HG02678 (cell line): Measurements from ENCODE around the gene F2RL1.
"Not testable (repeated sequence)": the region's sequence is repeated elsewhere in the genome, so short reads cannot be mapped to it uniquely, and the experiment has no call there.

Source experiments
- ATAC-seq: cut with Tn5 transposase; IDR thresholded peaks from one replicate; pipeline ENCODE4 v1.9.1; 2021; ENCODE audit warnings: mild to moderate bottlenecking, moderate library complexity; ENCODE audit not compliant: unreplicated experiment

Gene F2RL1

DNA sequence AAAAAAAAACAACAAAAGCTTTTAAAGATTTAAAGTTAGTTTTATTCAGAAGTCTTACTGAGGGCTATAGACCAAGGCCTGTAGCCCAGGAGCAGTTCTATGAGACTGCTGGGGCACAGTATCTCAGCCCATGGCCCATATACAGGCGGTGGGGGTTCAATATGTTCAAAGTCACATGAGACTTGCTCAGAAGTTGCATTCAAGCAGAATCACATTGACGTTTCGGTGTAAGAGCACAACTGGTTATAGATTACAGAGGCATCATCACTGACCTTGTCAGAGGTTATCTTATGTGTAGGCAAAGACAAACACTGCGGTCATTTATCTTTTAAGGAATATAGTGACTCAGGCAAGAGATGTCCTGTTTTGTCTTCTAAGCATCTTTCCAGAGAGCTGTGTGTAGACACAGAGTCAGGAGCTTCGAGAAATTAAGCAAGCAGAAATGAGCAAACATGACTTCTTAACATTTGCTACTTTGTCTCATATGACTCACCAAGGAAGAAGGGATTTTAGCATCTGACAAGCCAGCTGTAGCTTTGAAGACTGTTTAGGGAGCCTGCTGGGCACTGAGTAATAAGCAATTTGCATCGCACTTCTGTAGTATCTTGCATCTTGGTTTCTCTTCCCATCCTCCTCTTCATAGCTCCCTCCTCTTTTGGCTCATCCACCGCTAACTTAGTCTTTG, 12.9 kb upstream of the F2RL1 start:
- no peak for ATAC-seq

DNA sequence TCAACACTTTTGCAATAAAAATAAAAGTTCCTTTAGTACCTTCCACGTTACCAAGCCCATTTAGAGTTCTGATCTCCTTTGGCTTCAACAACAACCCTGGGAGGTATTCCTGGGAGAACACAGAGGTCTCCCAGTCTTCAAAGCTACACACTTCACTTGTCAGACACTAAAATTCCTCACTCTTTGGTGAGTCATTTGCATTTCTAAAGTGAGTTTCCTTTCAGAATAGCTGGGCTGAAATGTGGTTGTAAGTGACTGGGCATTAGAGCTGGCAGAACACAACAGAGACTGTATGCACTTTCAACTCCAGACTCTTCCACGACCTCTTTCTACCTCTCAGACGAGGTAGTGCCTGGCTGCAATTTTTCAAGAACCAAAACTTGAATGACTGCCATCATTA, 11.5 kb upstream of the F2RL1 start:
- no peak for ATAC-seq

DNA sequence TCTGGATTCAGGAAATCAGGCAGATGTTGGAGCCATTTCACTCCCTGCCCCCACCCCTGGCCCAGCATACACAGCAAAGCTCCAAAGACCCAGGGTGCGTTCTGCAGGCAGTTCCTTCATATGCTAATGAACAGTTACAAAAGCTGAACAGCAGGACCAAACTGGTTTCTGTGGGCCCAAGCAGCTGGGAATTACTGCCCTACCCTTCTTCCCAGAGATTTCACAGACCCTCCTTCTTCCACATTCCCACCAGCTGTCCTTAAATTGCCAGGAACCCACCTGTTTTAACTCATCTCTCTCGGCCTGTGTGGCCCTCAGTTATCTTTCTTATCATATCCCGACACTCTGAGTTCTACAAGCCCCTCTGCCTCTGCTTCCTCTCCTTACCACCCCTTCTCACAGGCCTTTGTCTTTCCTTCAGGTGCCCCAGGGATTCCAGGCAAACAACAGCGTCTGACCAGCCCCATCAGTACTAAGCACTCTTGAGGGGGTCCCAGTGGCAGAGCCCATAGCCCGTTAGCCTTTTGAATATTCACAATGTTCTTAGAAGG, 10.6 kb upstream of the F2RL1 start:
- no peak for ATAC-seq

DNA sequence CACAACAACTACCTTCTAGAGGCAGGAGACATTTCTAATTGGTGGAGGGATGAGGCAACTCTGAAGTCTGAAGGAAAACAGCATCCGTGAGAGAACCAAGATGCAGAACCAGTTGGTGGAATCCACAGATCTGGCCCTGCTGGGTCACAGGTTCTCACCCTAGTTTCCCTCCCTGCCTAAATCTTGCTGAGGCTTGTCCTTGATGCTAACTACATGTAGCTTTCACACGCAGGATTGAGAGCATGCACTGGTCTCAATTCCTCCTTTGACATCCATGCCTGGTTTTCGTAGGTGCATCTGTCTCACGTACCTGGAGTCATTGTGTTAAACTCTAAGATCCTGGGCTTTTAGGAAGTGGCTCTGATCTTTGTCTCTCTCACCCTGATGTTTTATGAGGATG, 9.7 kb upstream of the F2RL1 start:
- no peak for ATAC-seq

DNA sequence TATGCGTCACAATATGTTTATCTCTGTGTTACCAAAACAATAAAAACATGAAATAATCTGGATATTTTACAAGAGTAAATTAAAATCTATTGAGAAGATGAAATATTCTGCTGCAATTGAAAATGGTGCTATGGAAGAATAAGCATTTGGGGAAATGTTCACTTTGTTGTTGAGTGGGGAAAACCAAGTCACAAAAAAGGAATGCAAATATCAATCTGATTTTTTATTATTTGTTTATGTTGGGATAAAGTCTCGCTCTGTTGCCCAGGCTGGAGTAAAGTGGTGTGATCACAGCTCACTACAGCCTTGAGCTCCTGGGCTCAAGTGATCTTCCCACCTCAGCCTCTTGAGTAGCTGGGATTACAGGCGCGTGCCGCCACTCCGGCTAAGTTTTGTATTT, 8.6 kb upstream of the F2RL1 start:
- ATAC-seq, result no peak

DNA sequence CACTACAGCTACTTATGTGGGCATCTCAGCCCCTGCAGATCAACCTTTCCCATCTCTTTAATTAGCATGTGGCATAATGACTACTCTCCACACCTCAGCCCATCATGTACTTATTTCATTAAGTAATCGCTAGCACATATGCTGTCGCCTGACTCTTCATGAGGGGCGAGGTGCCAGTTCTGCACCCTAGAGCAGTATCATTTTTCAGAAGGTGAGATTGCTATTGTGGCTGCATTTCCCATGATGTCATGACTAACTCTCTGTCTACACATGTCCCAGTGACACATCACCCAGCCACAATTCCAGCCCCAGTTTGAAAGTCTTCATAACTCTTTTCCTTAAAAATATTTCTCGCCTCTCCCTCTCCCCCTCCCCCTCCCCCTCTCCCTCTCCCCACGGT, 7.6 kb upstream of the F2RL1 start:
- no peak for ATAC-seq

DNA sequence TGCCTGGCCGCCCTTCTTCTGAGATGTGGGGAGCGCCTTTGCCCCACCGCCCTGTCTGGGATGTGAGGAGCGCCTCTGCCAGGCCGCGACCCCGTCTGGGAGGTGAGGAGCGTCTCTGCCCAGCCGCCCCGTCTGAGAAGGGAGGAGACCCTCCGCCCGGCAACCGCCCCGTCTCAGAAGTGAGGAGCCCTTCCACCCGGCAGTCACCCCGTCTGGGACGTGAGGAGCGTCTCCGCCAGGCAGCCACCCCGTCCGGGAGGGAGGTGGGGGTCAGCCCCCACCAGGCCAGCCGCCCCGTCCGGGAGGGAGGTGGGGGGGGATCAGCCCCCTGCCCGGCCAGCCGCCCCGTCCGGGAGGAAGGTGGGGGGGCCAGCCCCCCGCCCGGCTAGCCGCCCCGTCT, 6.6 kb upstream of the F2RL1 start:
- ATAC-seq, result not testable (repeated sequence)

DNA sequence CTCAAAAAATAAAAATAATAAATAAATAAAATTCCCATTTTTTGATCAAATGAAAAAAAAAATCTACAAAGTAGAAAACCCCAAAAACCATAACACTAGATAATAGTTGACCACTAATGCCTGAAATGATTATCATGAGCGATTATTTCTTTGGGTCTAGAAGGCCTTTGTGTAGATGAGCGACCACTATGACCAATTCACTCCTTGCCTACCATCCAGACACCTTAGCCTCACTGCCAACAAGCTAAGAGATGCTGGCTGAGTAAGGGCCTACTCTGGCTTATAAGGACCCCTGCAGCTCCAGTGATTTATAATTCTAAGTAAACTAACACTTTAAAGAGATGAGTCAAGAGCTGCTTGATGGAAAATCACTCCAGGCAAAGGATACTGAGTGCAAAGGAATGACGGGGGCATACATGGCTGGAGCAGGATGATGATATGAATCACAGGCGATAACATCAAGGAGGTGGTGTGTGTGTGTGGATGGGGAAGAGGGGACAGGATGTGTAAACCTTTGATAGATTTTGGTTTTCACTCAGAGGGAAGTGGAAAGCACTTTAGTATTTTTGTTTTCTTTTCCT, 4.8 kb upstream of the F2RL1 start:
- ATAC-seq, result no peak

DNA sequence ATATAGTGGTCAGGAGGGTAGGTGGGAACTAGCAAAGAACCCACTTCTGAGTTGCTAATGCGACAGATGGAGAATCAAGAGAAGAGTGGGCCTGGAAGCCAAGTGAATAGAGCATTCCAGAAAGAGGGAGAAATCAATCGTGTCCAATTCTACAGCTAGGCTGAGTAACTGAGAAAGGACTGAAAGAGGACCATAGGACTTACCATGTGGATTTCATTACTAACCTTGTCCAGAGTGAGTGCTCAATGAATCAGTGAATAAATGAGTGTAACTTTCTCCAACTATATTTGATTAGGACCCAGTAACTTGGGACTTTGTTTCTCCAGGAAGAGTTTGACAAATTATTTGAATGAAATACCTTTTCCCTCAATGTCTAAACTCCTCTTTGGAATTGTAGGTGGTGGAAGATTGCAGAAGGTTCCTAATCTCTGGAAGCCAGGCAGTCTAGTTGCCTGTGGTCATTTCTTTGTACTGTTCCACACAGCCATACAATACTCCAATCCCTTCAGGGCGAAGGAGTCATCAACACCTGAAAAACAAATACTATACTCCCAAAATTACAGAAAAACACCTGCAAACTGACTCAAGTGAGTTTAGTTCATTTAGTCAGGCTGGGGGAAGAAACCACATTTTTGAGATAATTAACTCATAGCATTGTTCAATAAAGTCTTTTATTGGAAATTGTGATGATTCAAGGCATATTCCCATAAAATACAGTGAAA, 2.6 kb upstream of the F2RL1 start:
- ATAC-seq, result no peak

DNA sequence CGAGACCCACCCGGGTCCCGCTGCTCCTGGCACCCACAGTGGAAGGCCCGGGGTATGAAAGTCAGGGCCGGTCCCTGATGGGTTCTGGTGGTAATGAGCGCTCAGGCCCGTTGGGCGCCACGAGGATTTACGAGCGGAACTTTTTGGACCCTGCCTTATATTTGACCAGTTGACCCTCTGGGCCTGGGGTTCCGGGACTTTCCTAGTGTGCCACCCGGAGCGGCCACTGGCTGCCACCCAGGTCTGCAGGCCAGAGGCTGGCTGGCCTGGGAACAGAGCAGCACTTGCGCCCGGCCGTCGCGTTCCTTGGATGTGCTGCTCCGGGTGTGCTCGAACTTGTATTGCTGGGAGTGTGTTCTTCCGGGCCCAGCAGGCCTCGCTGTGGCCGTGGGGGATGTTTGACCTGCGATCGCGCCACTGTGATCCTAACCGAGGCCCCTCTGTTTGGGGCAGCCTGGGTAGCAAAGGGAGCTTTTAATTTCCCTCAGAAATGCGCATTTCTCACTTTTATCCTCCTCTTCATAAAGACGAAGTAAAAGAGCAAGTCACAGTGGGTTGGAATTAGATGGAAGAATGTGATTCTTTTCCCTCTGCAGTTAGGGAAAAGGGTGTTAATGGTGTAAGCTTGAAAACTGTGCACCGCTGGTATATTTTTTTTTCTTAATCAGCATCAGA, 1.2 kb downstream of the F2RL1 start:
- no peak for ATAC-seq

DNA sequence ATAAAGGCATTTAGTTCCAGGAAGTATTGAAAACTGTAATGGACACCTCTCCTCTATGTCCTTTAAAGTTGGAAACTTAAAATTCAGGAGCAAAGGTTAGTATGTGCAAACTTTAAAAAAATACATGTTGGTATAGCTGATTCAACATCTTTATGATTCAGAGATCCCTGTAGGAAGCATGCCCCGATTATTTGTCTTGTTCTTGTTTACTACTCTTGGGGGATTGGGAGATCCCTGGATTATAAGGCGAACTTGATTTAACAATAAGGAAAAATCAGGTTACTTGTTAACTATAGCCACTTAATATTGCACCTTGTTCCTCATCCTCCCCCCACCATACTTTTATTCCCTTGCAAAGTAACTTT, 1.7 kb downstream of the F2RL1 start:
- ATAC-seq, result no peak

DNA sequence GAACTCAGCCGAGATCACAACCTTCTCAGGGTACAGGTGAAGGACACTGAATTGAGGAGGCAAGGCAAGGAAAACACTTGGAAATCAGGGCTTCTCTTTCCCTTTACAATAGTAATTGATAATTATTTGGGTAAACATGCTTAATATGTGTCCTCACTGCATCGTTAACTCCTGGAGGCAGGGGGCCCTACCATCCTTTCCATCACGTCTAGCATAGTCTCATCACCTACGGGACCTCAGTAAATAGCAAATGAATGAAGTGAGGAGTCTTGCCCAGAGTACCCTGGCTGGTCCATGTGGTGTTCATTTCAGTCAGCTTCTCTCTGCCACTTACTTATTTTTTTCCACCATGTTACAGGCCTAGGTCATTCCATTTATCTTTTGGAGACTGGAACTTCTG, 2.3 kb downstream of the F2RL1 start:
- no peak for ATAC-seq

DNA sequence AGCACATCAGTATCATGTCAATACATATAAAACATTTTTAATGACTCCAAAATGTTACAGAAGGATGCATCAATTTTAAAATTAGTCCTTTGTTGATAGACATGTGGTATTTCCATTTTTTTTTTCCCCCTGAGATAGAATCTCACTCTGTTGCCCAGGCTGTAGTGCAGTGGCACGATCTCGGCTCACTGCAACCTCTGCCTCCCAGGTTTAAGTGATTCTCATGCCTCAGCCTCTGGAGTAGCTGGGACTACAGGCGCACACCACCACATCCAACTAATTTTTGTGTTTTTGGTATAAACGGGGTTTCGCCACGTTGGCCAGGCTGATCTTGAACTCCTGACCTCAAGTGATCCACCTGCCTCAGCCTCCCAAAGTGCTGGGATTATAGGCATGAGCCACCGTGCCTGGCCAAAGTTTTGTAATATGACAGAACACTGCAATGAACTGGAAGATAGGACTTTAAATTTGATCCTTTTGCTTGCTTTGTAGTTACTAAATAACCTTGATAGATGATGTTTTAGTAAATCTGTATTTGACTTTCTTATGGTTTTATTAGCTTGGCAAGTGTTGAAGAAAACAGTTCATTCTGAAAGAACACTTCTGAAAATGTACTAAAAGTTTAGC, 3.4 kb downstream of the F2RL1 start:
- ATAC-seq, result not testable (repeated sequence)

DNA sequence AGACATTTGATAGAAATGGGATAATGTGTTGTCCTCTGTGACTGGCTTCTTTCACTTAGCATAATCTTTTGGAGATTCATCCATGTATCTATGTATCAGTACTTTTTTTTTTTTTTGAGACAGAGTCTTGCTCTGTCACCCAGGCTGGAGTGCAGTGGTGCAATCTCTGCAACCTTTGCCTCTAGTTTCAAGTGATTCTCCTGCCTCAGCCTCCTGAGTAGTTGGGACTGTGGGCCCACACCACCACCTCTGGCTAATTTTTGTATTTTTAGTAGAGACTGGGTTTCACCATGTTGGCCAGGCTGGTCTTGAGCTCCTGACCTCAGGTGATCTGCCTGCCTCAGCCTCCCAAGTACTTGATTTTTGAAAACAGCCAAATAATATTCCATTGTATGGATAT, 7.6 kb downstream of the F2RL1 start:
- ATAC-seq, result not testable (repeated sequence)

DNA sequence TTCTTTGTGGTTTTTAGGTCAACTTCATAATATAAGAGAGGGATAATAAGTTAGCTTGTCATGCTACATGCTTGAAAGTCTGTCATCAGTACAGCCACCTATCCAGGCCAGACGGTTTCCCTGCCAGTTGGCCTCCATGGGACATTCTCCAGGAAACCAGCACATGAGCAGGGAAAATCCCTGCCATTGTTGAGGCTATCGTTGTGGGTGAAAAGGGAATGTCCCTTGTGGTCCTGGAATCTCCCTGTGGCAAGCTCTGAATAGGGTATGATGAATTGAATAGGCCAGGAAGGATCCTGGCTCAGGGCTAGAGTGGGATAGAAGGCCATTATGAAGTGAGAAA, 12.3 kb downstream of the F2RL1 start:
- ATAC-seq, result no peak

DNA sequence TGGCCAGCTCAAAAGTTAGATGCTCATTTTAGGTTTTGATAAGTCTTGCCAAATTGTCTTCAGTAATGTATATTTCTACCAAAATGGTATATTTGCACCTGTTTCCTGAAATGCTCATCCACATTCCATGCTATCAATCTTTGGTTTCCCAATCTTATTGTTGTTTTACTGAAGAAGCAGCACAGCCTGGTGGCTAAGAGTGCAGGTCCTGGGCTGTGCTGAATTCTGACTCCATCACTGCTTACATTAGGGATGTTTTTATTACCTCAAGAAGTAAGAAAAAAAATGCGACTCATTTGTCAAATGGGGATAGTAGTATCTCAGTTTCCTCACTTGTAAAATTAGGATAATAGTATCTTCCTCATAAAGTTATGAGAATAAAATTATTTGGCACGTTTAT, 17.4 kb downstream of the F2RL1 start:
- no peak for ATAC-seq

DNA sequence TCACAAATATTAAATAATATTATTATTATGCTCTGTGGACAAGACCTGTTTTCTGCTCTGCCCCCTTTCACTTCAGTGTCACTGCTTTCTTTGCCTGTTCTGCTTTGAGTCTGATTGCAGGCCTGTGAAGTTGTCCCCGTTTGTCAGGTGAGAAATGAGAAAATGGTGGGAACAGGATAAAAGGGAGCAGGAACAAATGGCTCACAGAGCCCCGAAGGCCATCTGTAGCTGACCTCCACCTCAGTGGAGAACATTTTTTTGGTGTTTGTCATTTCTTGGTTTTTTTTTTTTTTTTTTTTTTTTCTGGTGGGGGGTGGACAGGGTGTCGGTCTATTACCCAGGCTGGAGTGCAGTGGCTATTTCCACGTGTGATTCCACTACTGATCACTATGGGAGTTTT, 17.8 kb downstream of the F2RL1 start:
- ATAC-seq, result no peak

DNA sequence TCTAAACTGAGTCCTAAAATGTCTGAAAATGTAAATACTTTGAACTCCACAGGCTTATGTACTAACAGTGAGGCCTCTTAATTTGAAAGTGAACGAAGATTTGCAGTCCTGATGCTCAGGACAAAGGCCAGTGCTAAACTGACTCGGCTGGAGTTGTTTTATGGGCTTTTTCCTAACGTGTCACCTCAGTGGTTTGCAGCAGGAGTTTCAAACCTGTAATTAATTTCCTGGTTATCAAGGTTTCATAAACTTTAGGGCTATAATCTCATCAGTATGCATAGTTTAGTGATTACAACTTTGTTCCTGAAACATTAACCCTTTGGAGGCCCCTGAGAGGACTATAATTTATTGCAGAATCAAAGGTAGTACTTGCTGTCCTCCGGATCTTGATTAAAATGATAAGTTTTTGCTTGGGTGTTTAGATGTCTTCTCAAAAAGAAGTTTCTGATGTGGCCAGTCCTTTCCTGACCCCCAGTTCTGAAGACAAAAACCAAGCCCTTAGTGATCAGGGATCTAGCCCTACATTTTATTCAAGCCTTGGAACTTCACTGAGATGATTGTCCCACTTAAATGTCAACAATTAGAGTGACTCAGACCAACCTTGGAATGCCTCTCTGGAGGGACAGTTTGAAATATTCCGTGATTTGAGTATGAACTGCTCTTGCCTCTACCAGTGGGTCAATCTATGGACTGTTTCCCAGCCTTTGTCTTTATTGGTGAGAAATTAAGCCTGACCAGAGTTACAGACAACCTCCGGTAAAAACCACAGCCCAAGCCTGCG, 19.8 kb downstream of the F2RL1 start:
- ATAC-seq, result no peak

DNA sequence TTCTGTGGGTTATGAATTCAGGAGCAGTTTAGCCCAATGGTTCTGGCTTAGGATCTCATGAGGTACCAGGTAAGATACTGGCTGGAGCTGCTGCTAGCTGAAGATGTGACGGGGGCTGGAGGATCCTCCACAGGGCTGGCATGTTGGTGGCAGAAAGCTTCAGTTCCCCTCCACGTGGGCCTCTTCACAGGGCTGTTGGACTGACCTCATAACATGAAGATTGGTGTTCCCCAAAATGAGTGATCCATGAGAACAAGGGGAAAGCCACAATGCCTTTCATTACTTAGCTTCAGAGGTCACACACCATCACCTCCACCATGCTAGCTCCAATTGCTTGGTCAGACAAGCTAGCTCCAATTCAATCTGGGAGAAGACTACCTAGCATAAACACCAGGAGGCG, 22.5 kb downstream of the F2RL1 start:
- no peak for ATAC-seq

DNA sequence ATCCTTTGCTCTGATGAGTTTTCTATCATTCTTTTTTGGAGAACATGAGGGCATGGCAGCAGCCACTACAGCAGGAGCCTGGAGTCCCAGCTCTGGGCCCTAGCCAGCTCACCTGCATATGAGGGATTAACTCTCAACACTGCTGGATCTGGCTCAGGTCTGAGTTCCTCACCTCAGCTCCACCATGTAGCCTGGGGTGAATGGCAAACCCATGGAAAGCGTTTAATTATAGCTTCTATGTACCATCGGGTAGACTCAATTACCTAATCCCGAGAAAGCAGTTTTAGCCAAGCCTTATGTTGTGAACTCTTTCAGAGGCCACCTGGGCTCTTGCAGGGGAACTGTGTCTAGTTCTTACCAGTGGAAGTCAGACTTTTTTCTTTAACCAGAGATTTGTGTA, 27.1 kb downstream of the F2RL1 start:
- ATAC-seq, result no peak
